ENCODE data around the gene GLT1D1.

Gene GLT1D1

DNA sequence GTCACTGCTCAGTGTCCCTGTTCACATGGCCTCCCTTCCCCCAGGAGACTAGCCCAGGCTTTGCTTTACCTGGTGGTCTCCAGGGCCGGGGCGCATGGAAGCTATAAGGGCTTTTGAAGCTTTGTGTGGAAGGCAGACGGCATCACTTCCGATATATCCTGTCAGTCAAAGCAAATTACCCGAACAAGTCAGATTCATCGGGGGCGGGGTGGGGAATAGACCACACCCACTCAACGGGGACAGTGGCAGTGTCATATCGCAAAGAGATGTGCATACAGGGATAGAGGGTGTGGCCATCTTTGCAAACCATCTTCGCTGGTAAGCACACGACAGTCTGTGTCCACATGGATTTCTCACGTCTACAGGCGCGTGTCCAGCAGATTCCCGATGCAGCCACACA, 127.3 kb downstream of the GLT1D1 start:
- no peak overlapping the region for H3K27ac ChIP-seq
- no peak for TF ChIP-seq CTCF (conservative IDR thresholded peaks at IDR 0.05)

DNA sequence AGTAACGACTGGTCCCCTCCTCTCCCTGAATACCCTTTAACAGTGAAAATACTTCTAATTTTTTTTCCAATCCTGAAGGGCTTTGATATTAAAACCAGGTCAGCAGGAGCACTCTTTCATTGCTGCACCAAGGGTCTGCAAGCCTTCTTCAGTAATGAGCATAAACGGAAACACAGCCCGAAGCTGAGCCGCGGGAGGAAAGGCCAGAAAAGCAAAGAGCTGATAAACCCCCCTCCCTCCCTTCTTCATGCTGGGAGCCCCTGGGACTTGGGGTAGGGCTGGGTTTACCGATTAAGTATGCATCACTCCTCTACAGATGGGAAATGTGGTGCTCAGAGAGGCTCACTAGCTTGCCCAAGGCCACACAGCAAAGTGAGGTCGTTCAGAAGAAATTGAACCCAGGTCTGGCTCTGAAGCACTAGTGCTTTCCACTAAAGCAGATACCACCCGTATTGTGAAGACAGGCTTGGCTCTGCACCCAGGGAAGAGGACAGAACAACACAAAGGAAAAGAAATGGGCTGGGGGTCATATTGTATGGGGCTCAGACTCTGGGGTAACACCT, 128.8 kb downstream of the GLT1D1 start:
- TF ChIP-seq CTCF (conservative IDR thresholded peaks at IDR 0.05): no peak
- no peak overlapping the region for H3K27ac ChIP-seq

GRCh38 chr12:128982933-128983332, 129.7 kb downstream of the GLT1D1 start:
- TF ChIP-seq CTCF (conservative IDR thresholded peaks at IDR 0.05): no peak
- H3K27ac ChIP-seq: no peak overlapping the region

DNA sequence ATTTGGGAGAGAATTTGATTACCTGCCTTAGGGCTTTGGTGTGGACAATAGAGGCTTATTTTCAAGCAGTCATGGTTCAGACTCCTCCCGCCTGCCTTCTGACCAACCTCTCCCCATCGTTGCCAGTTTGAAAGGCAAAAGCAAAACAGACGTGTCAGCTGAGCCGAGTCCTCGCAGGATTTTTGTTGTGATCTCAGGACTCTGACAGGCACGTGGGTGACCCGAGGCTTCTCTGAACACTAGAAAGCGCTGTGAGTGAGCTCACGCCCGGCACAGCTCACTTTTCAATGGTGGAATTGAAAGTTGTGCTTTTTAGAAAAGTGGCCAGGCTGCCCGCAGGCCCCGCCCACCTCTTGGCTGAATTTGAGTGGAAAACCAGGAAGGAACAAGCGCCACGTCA, 130.1 kb downstream of the GLT1D1 start:
- no peak overlapping the region for H3K27ac ChIP-seq
- TF ChIP-seq CTCF (conservative IDR thresholded peaks at IDR 0.05): no peak

DNA sequence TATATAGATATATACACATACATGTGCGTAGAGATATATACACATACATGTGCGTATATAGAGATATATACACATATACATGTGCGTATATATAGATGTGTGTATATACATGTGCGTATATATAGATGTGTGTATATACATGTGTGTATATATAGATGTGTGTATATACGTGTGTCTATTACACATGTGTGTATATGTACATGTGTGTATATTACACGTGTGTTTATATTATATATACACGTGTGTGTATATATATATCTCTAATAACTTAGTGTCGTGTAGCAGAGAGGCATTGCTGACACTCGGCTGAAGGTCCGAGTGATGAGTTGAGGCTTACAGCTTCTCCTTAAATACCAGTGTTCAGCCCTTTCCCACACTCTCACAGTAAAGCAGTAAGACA, 133.7 kb downstream of the GLT1D1 start:
- no peak overlapping the region for H3K27ac ChIP-seq
- no peak for TF ChIP-seq CTCF (conservative IDR thresholded peaks at IDR 0.05)

- no peak for TF ChIP-seq CTCF (conservative IDR thresholded peaks at IDR 0.05)
These were observed 136.0 kb downstream of the GLT1D1 start for GRCh38 chr12:128989287-128989686.

GRCh38 chr12:128991716-128992115, 138.4 kb downstream of the GLT1D1 start:
- no peak for TF ChIP-seq CTCF (conservative IDR thresholded peaks at IDR 0.05)
- H3K27ac ChIP-seq: no peak overlapping the region

More at GRCh38 chr12:128989287-128989686, 136.0 kb downstream of the GLT1D1 start:
- H3K27ac ChIP-seq: no peak overlapping the region

Measured in VCaP (cell line).